ENCODE results near the gene CLCA1. TPM values are rescaled to one million over a fixed set of nuclear protein-coding genes. Genes with fewer than 3 reads are reported as not detected.

The CLCA1 gene
- total and polyA plus RNA-seq, 9 donors, result 0.07 to 1.5 (median 0.43) TPM; not detected in 6

DNA sequence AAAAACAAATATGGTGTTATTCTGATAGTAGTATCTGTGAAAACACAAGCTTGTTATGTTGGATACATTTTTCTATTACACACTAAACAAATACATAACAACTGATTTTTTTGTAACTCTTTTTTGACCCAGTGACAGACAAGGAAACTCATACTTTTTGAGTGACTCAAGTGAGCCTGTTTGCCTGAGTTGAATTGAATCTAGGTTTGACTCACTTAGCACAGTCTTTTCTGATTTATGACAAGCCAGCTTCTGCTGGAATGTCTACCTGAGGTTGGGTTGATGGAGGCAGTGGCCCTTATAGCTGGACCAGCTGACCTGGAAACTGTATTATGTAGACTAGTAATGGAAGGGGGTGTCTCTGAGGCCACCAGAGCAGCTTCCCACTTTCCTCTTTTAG, 73.9 kb downstream of the CLCA1 start:
- no peak overlapping the region for H3K27ac ChIP-seq

DNA sequence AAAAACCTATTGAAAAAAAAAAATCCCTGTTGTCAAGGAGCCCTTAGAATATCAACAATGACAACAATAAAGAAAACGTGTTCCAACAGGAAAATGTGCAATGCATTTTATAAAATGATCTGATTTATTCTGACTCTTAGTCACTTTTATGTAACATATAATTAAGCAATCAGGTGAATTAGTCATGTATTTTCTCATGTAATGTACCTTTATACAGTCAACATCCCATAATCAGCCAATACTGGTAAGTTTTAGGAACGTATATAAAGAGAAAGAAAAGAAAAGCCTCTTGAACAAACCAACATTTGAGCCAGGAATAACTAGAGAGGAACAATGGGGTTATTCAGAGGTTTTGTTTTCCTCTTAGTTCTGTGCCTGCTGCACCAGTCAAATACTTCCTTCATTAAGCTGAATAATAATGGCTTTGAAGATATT, 78.1 kb downstream of the CLCA1 start, which contains the start of gene CLCA4:
TSS of gene CLCA4 (plus strand) at position 292 of the 435 bp plus-strand sequence. CDS start at position 334, 42 bp downstream.
- Histone ChIP-seq H3K36me3 (no peaks in the 10 kb centered on the region), H3K27ac (no peak within 1 kb of the TSS), H3K27me3 (no peaks in the 10 kb centered on the region), H3K4me3 (no peak within 1 kb of the TSS), H3K9me3 (no peaks in the 10 kb centered on the region), H3K4me1 (ENCODE audit: insufficient read depth) (no peaks in the 10 kb centered on the region)
- intact Hi-C loops (cut with DNase I), result no loop called here
- no peak for TF ChIP-seq EP300 (IDR thresholded peaks at IDR 0.05)
- no peak for TF ChIP-seq POLR2A (IDR thresholded peaks at IDR 0.05)
- TF ChIP-seq, protein P1, sequence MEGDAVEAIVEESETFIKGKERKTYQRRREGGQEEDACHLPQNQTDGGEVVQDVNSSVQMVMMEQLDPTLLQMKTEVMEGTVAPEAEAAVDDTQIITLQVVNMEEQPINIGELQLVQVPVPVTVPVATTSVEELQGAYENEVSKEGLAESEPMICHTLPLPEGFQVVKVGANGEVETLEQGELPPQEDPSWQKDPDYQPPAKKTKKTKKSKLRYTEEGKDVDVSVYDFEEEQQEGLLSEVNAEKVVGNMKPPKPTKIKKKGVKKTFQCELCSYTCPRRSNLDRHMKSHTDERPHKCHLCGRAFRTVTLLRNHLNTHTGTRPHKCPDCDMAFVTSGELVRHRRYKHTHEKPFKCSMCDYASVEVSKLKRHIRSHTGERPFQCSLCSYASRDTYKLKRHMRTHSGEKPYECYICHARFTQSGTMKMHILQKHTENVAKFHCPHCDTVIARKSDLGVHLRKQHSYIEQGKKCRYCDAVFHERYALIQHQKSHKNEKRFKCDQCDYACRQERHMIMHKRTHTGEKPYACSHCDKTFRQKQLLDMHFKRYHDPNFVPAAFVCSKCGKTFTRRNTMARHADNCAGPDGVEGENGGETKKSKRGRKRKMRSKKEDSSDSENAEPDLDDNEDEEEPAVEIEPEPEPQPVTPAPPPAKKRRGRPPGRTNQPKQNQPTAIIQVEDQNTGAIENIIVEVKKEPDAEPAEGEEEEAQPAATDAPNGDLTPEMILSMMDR (IDR thresholded peaks at IDR 0.05), result no peak
- no peak for DNase-seq
- 37 to 55% (median 43%) methylated on average over 2 of the region's 2 CpGs for WGBS, 3 donors

More for the DNA sequence above, 73.9 kb downstream of the CLCA1 start:
- intact Hi-C loops (cut with DNase I), result no loop called here
- no peaks in the 10 kb centered on the region for H3K36me3 ChIP-seq
- H3K27me3 ChIP-seq, result no peaks in the 10 kb centered on the region
- no peak for DNase-seq
- no peaks in the 10 kb centered on the region for H3K4me1 ChIP-seq (ENCODE audit: insufficient read depth)
- no peak for TF ChIP-seq POLR2A (IDR thresholded peaks at IDR 0.05)
- no peak for TF ChIP-seq EP300 (IDR thresholded peaks at IDR 0.05)
- TF ChIP-seq, protein P1 (IDR thresholded peaks at IDR 0.05), result no peak
- no peak overlapping the region for H3K4me3 ChIP-seq
- no peaks in the 10 kb centered on the region for H3K9me3 ChIP-seq

DNA sequence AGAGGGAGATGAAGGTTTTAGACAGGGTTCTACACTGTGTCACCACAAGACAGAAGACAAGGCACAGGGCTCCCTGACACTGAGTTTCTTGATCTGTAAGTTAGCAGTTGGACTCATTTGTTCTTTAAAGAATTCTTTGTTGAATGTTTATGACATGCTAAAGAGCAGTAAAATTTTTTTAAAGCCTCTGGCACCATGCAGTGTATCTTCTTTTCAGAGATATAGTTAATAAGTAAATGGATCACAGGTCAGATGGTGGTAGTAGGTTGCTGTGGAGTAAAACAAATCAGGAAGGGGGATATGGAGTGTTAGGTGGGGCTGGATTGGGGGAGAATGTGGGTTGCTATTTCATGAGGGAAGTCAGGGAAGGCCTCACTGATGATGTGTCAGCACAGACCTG, 80.1 kb downstream of the CLCA1 start:
- Histone ChIP-seq H3K9me3 (no peaks in the 10 kb centered on the region), H3K36me3 (no peaks in the 10 kb centered on the region), H3K4me1 (ENCODE audit: insufficient read depth) (no peaks in the 10 kb centered on the region), H3K4me3 (no peak overlapping the region), H3K27ac (no peak overlapping the region), H3K27me3 (no peaks in the 10 kb centered on the region)
- no peak for TF ChIP-seq EP300 (IDR thresholded peaks at IDR 0.05)
- intact Hi-C loops (cut with DNase I), result no loop called here
- DNase-seq, result no peak

Other genes with a start within 250 kb of the CLCA1 start
- 10 to 100 TPM; 18.0 to 46.6 (median 32.1) TPM for gene ODF2L, start 72.6 kb upstream of the CLCA1 start, total RNA-seq
- gene ODF2L, start 72.6 kb upstream of the CLCA1 start, polyA plus RNA-seq, result 10 to 100 TPM; 13.5 to 24.4 TPM
- under 1 TPM in 1 of 7 donors, not detected in 6; 0.07 TPM for gene CLCA2, start 44.8 kb upstream of the CLCA1 start, total RNA-seq
- gene CLCA2, start 44.8 kb upstream of the CLCA1 start, polyA plus RNA-seq, result under 1 TPM in 1 of 2 donors, not detected in 1; 0.25 TPM
- under 1 TPM in 3 of 7 donors, not detected in 4; 0.12 to 0.23 (median 0.22) TPM for gene CLCA4, start 78.2 kb downstream of the CLCA1 start, total RNA-seq
- gene CLCA4, start 78.2 kb downstream of the CLCA1 start, polyA plus RNA-seq, result not detected
- gene SH3GLB1, start 235.6 kb downstream of the CLCA1 start, total RNA-seq, result 10 to 100 TPM; 23.7 to 58.5 (median 49.5) TPM
- gene SH3GLB1, start 235.6 kb downstream of the CLCA1 start, polyA plus RNA-seq, result 10 to 100 TPM; 18.8 to 63.2 TPM

Data from ovary (tissue), 9 donors.